ENCODE measurements around the gene RYR1. TPM values are rescaled to one million over a fixed set of nuclear protein-coding genes. Genes with fewer than 3 reads are reported as not detected.

The RYR1 gene
- total and polyA plus RNA-seq, 2 of the 8 experiments (the other 6 are each of a cell fraction or from before 2014, with no cell fraction given) = 5.8 to 11.8 TPM

- TF ChIP-seq RAD21 (IDR thresholded peaks at IDR 0.05 in 1 of 2, conservative IDR thresholded peaks at IDR 0.05 in 1 of 2; ENCODE audit: low read depth in 2 of 2, low read length in 2 of 2) (no peak), RBBP5 (IDR thresholded peaks at IDR 0.05; ENCODE audit: borderline replicate concordance, low read depth, low read length) (no peak), HDAC6 (IDR thresholded peaks at IDR 0.05; ENCODE audit: low read depth, low read length) (no peak), TCF12 (IDR thresholded peaks at IDR 0.05; ENCODE audit: low read depth, low read length) (no peak), CBX5 (IDR thresholded peaks at IDR 0.05; ENCODE audit: low read depth, low read length) (no peak), ATF3 (IDR thresholded peaks at IDR 0.05; ENCODE audit: insufficient read depth, low read depth, low read length) (no peak)
These were observed 103.8 kb downstream of the RYR1 start (continued) for GRCh38 chr19:38537071-38537936.
